ENCODE data around the gene STX1B. TPM values are rescaled to one million over a fixed set of nuclear protein-coding genes. Genes with fewer than 3 reads are reported as not detected.

STX1B gene
- total and polyA plus RNA-seq, 5 donors: 0.66 to 2.1 (median 1.7) TPM

Other genes starting within 250 kb of the STX1B start
- 1 to 10 TPM in 2 of 4 donors, under 1 TPM in 2; 0.51 to 1.5 (median 0.92) TPM for gene CFAP119, start 248.6 kb downstream of the STX1B start, total RNA-seq
- gene CFAP119, start 248.6 kb downstream of the STX1B start, polyA plus RNA-seq: 0.95 TPM
- 10 to 100 TPM; 46.6 to 64.9 (median 49.8) TPM for gene RNF40, start 248.3 kb downstream of the STX1B start, total RNA-seq
- 36.1 TPM for gene RNF40, start 248.3 kb downstream of the STX1B start, polyA plus RNA-seq
- gene ZNF629, start 223.4 kb downstream of the STX1B start, total RNA-seq: 10 to 100 TPM; 22.9 to 25.1 (median 24.8) TPM
- 15.2 TPM for gene ZNF629, start 223.4 kb downstream of the STX1B start, polyA plus RNA-seq
- 10 to 100 TPM; 20.6 to 31.7 (median 26.3) TPM for gene BCL7C, start 116.6 kb downstream of the STX1B start, total RNA-seq
- gene BCL7C, start 116.6 kb downstream of the STX1B start, polyA plus RNA-seq: 29.5 TPM
- 1 to 10 TPM; 7.4 to 9.8 (median 9.1) TPM for gene CTF1, start 114.0 kb downstream of the STX1B start, total RNA-seq
- 13.1 TPM for gene CTF1, start 114.0 kb downstream of the STX1B start, polyA plus RNA-seq
- gene FBXL19, start 87.1 kb downstream of the STX1B start, total RNA-seq: 1 to 10 TPM; 5.1 to 8.4 (median 6.6) TPM
- gene FBXL19, start 87.1 kb downstream of the STX1B start, polyA plus RNA-seq: 8.3 TPM
- gene ORAI3, start 61.6 kb downstream of the STX1B start, total RNA-seq: 10 to 100 TPM; 11.8 to 14.6 (median 13.3) TPM
- 15.5 TPM for gene ORAI3, start 61.6 kb downstream of the STX1B start, polyA plus RNA-seq
- gene SETD1A, start 52.9 kb downstream of the STX1B start, total RNA-seq: 10 to 100 TPM in 3 of 4 donors, 1 to 10 TPM in 1; 9.7 to 11.6 (median 10.2) TPM
- 9.6 TPM for gene SETD1A, start 52.9 kb downstream of the STX1B start, polyA plus RNA-seq
- gene HSD3B7, start 25.4 kb downstream of the STX1B start, total RNA-seq: 1 to 10 TPM; 4.1 to 7.4 (median 5.6) TPM
- 6.8 TPM for gene HSD3B7, start 25.4 kb downstream of the STX1B start, polyA plus RNA-seq
- 10 to 100 TPM; 39.6 to 51.3 (median 45.0) TPM for gene STX4, start 22.9 kb upstream of the STX1B start, total RNA-seq
- 47.3 TPM for gene STX4, start 22.9 kb upstream of the STX1B start, polyA plus RNA-seq
- gene ZNF668, start 63.6 kb upstream of the STX1B start, total RNA-seq: 1 to 10 TPM; 4.6 to 6.6 (median 4.9) TPM
- gene ZNF668, start 63.6 kb upstream of the STX1B start, polyA plus RNA-seq: 5.7 TPM
- gene ZNF646, start 63.8 kb upstream of the STX1B start, total RNA-seq: 10 to 100 TPM in 1 of 4 donors, 1 to 10 TPM in 3; 7.8 to 10.3 (median 9.3) TPM
- gene ZNF646, start 63.8 kb upstream of the STX1B start, polyA plus RNA-seq: 6.4 TPM
- gene PRSS53, start 78.3 kb upstream of the STX1B start, total RNA-seq: 1 to 10 TPM in 2 of 4 donors, under 1 TPM in 2; 0.36 to 1.5 (median 0.88) TPM
- 0.79 TPM for gene PRSS53, start 78.3 kb upstream of the STX1B start, polyA plus RNA-seq
- 10 to 100 TPM; 40.8 to 56.0 (median 47.1) TPM for gene VKORC1, start 84.2 kb upstream of the STX1B start, total RNA-seq
- gene VKORC1, start 84.2 kb upstream of the STX1B start, polyA plus RNA-seq: 68.0 TPM
- gene BCKDK, start 97.7 kb upstream of the STX1B start, total RNA-seq: 10 to 100 TPM; 43.8 to 50.8 (median 48.3) TPM
- gene BCKDK, start 97.7 kb upstream of the STX1B start, polyA plus RNA-seq: 42.2 TPM
- 10 to 100 TPM; 72.3 to 76.4 (median 75.2) TPM for gene KAT8, start 107.0 kb upstream of the STX1B start, total RNA-seq
- gene KAT8, start 107.0 kb upstream of the STX1B start, polyA plus RNA-seq: 77.0 TPM
- under 1 TPM in 2 of 4 donors, not detected in 2; 0.15 to 0.40 TPM for gene PRSS8, start 125.1 kb upstream of the STX1B start, total RNA-seq
- 0.41 TPM for gene PRSS8, start 125.1 kb upstream of the STX1B start, polyA plus RNA-seq
- gene PRSS36, start 139.4 kb upstream of the STX1B start, total RNA-seq: 1 to 10 TPM; 1.3 to 2.2 (median 1.8) TPM
- 1.1 TPM for gene PRSS36, start 139.4 kb upstream of the STX1B start, polyA plus RNA-seq
- 100 to 1,000 TPM; 112 to 172 (median 138) TPM for gene FUS, start 169.5 kb upstream of the STX1B start, total RNA-seq
- 153 TPM for gene FUS, start 169.5 kb upstream of the STX1B start, polyA plus RNA-seq
- gene PYCARD, start 192.1 kb upstream of the STX1B start, total RNA-seq: 10 to 100 TPM in 1 of 4 donors, 1 to 10 TPM in 3; 6.6 to 13.2 (median 8.2) TPM
- 8.0 TPM for gene PYCARD, start 192.1 kb upstream of the STX1B start, polyA plus RNA-seq
- under 1 TPM in 3 of 4 donors, not detected in 1; 0.03 to 0.31 (median 0.14) TPM for gene TRIM72, start 203.5 kb upstream of the STX1B start, total RNA-seq
- gene TRIM72, start 203.5 kb upstream of the STX1B start, polyA plus RNA-seq: 0.11 TPM
- gene PYDC1, start 206.5 kb upstream of the STX1B start, total RNA-seq: not detected
- gene PYDC1, start 206.5 kb upstream of the STX1B start, polyA plus RNA-seq: 0.23 TPM
- 10 to 100 TPM in 2 of 4 donors, 1 to 10 TPM in 2; 7.6 to 13.8 (median 11.0) TPM for gene ITGAM, start 249.3 kb upstream of the STX1B start, total RNA-seq
- 3.7 TPM for gene ITGAM, start 249.3 kb upstream of the STX1B start, polyA plus RNA-seq